Measurements from ENCODE around the gene HIF1AN.

DNA sequence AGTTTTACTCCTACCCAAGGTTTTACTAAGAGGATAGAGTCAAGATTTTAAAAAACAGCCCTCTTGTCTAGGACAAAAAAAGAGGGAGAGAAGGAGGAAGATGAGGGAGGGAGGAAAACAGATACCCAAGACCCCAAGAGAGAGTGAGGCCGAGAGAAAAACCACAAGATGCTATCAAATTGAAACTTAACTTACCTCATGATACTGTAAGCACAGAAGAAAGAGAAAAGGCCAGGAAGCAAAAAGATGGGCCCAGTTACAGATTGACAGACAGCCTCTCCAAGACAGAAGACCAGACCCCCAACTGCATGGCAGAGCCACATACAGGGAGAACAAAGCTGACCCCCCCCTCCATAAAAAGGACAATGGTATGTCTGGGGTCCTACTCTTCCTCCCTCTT lies 27.5 kb upstream of the HIF1AN start:
- TF ChIP-seq EZH2 (IDR thresholded peaks at IDR 0.05) (no peak), POLR2AphosphoS5 (IDR thresholded peaks at IDR 0.05; ENCODE audit: borderline replicate concordance, low read depth, low read length) (no peak)
